Raji (cell line): ENCODE results near the gene RAB39A.

Source experiments
- POLR2A ChIP-seq: IDR thresholded peaks from 2 replicates; pipeline ENCODE4 v1.6.1; 2011; ENCODE audit warnings: low read depth, low read length, control low read depth; ENCODE audit not compliant: insufficient read depth

The RAB39A gene

GRCh38 chr11:107956543-107956942, 28.3 kb downstream of the RAB39A start:
- TF ChIP-seq POLR2A: no peak

- TF ChIP-seq POLR2A: no peak
Observed at GRCh38 chr11:107957109-107957588, 28.9 kb downstream of the RAB39A start.

GRCh38 chr11:107961480-107961879, 33.2 kb downstream of the RAB39A start:
- TF ChIP-seq POLR2A: no peak

- no peak for TF ChIP-seq POLR2A
Observed at GRCh38 chr11:107962181-107962580, 33.9 kb downstream of the RAB39A start.

- no peak for TF ChIP-seq POLR2A
Observed at GRCh38 chr11:107963091-107963490, 34.8 kb downstream of the RAB39A start.

- TF ChIP-seq POLR2A: no peak
Observed at GRCh38 chr11:107969219-107969618, 41.0 kb downstream of the RAB39A start.

- no peak for TF ChIP-seq POLR2A
Observed at GRCh38 chr11:107970049-107970448, 41.8 kb downstream of the RAB39A start.

GRCh38 chr11:107973641-107974040, 45.4 kb downstream of the RAB39A start:
- TF ChIP-seq POLR2A: no peak

GRCh38 chr11:107988397-107989158, 60.3 kb downstream of the RAB39A start:
- TF ChIP-seq POLR2A: no peak

- TF ChIP-seq POLR2A: no peak
Observed at GRCh38 chr11:107991868-107992414, 63.7 kb downstream of the RAB39A start.

- no peak for TF ChIP-seq POLR2A
Observed at GRCh38 chr11:107996006-107996776, 67.9 kb downstream of the RAB39A start.

- no peak for TF ChIP-seq POLR2A
Observed at GRCh38 chr11:107998761-107999160, 70.5 kb downstream of the RAB39A start.

- no peak for TF ChIP-seq POLR2A
Observed at GRCh38 chr11:107999759-108000455, 71.7 kb downstream of the RAB39A start.

- no peak for TF ChIP-seq POLR2A
Observed at GRCh38 chr11:108002476-108002875, 74.2 kb downstream of the RAB39A start.

GRCh38 chr11:108003623-108004022, 75.4 kb downstream of the RAB39A start:
- no peak for TF ChIP-seq POLR2A
